H1 (cell line): ENCODE measurements around the gene MSI2. TPM values are rescaled to one million over a fixed set of nuclear protein-coding genes. Genes with fewer than 3 reads are reported as not detected.
A peak's percentile ranks its signal among the peaks of the same experiment; 100 is the strongest.

ENCODE experiments used
- CTCF ChIA-PET: fragments of 300-600 bp; sonication (Branson Sonifier 250); formaldehyde crosslinking; loops from one replicate; lab custom pipeline; 2021; ENCODE audit not compliant: partially characterized antibody; lab: Charles Lee
- POLR2A ChIA-PET: fragments of 300-600 bp; sonication (Branson Sonifier 250); formaldehyde crosslinking; loops from one replicate; lab custom pipeline; 2021; ENCODE audit warnings: inconsistent platforms; ENCODE audit not compliant: partially characterized antibody; lab: Charles Lee
- DNase-seq, 2 experiments: peaks; one replicate each; pipeline versions ENCODE4 v3.0.0 to v3.0.0-alpha.2; 2010 to 2022; ENCODE audit warnings: low spot score in 2 of 2, low read depth in 1 of 2, mixed read lengths in 1 of 2
- FAIRE-seq: peaks from 2 replicates; lab custom pipeline; 2011; peaks lifted over from hg19 to GRCh38; lab: Jason Lieb, UNC
- H2AFZ ChIP-seq: 2 replicates; pipeline ENCODE4 v1.8.1; 2012; ENCODE audit warnings: low read length, inconsistent platforms
- H2AK5ac ChIP-seq: 2 replicates; pipeline ENCODE4 v1.6.1; 2013; ENCODE audit warnings: low read depth, low read length
- H2BK120ac ChIP-seq: replicated peaks from 2 replicates; pipeline ENCODE3; 2013; ENCODE audit warnings: low read depth, low read length, inconsistent platforms
- H2BK12ac ChIP-seq: 2 replicates; pipeline ENCODE4 v1.6.1; 2013; ENCODE audit warnings: low read depth, low read length
- H2BK15ac ChIP-seq: 2 replicates; pipeline ENCODE4 v1.6.1; 2013; ENCODE audit warnings: low read length
- H2BK20ac ChIP-seq: 2 replicates; pipeline ENCODE4 v1.6.1; 2013; ENCODE audit warnings: low read length
- H2BK5ac ChIP-seq: 2 replicates; pipeline ENCODE4 v1.6.1; 2013; ENCODE audit warnings: low read depth, low read length
- H3K14ac ChIP-seq: 2 replicates; pipeline ENCODE4 v1.6.1; 2013; ENCODE audit warnings: inconsistent platforms; ENCODE audit not compliant: insufficient read length
- H3K18ac ChIP-seq: 2 replicates; pipeline ENCODE4 v1.6.1; 2013; ENCODE audit warnings: low read length; ENCODE audit errors: extremely low read depth
- H3K23ac ChIP-seq: 2 replicates; pipeline ENCODE4 v1.6.1; 2013; ENCODE audit warnings: inconsistent platforms; ENCODE audit not compliant: insufficient read length
- H3K23me2 ChIP-seq: 2 replicates; pipeline ENCODE4 v1.6.1; 2013; ENCODE audit warnings: low read depth, low read length
- H3K27ac ChIP-seq: 2 replicates; pipeline ENCODE4 v1.6.1; 2011; ENCODE audit warnings: low read depth, low read length, inconsistent platforms
- H3K27me3 ChIP-seq, 4 experiments: replicated peaks in 1 of 4; 1 replicate in 1 of 4; 2 replicates in 3 of 4; pipeline versions ENCODE4 v1.6.1 to v1.8.1; 2011 to 2013; ENCODE audit warnings: low read length in 3 of 4, mild to moderate bottlenecking in 3 of 4, inconsistent platforms in 2 of 4, mixed read lengths in 2 of 4, moderate library complexity in 1 of 4; ENCODE audit not compliant: control insufficient read depth in 3 of 4, insufficient read depth in 3 of 4; ENCODE audit errors: extremely low read depth in 1 of 4
- H3K36me3 ChIP-seq, 4 experiments: 2 replicates each; pipeline versions ENCODE4 v1.6.1 to v1.8.1; 2011 to 2013; ENCODE audit warnings: mild to moderate bottlenecking in 4 of 4, low read length in 3 of 4, moderate library complexity in 2 of 4, control low read depth in 1 of 4, inconsistent platforms in 1 of 4; ENCODE audit not compliant: insufficient read depth in 4 of 4, control insufficient read depth in 2 of 4
- H3K4ac ChIP-seq: replicated peaks from 2 replicates; pipeline ENCODE3; 2013; ENCODE audit warnings: low read length, low read depth, mixed read lengths, inconsistent platforms; ENCODE audit not compliant: insufficient read length
- H3K4me1 ChIP-seq, 4 experiments: replicated peaks in 1 of 4; 1 replicate in 1 of 4; 2 replicates in 3 of 4; pipeline versions ENCODE4 v1.6.1 to v1.8.1; 2011 to 2013; ENCODE audit warnings: low read length in 3 of 4, inconsistent platforms in 2 of 4, mixed read lengths in 1 of 4; ENCODE audit not compliant: insufficient read depth in 4 of 4, control insufficient read depth in 3 of 4
- H3K4me2 ChIP-seq, 2 experiments: 2 replicates each; pipeline versions ENCODE4 v1.6.1 to v1.8.1; 2011 to 2013; ENCODE audit warnings: low read depth in 2 of 2, low read length in 2 of 2, control low read depth in 1 of 2, inconsistent platforms in 1 of 2, mild to moderate bottlenecking in 1 of 2; ENCODE audit not compliant: insufficient read depth in 1 of 2
- H3K4me3 ChIP-seq, 4 experiments: fragments of 200-600, 300-600 bp in 1 of 4; sonication (generic), shearing (Covaris generic), sonication (Bioruptor Twin) in 1 of 4; 2 replicates each; pipeline versions ENCODE4 v1.5.1 to v1.8.1; 2011 to 2016; ENCODE audit warnings: low read length in 4 of 4, low read depth in 3 of 4, control low read depth in 2 of 4, inconsistent platforms in 2 of 4, mild to moderate bottlenecking in 2 of 4, mixed read lengths in 1 of 4, moderate library complexity in 1 of 4; ENCODE audit not compliant: insufficient read depth in 2 of 4; ENCODE audit errors: extremely low read depth in 1 of 4
- H3K56ac ChIP-seq: replicated peaks from 2 replicates; pipeline ENCODE3; 2013; ENCODE audit warnings: low read depth, mild to moderate bottlenecking, mixed read lengths, low read length, inconsistent platforms; ENCODE audit not compliant: insufficient read length
- H3K79me1 ChIP-seq: 2 replicates; pipeline ENCODE4 v1.6.1; 2013; ENCODE audit warnings: low read depth, low read length, control low read depth
- H3K79me2 ChIP-seq, 2 experiments: 2 replicates each; pipeline versions ENCODE4 v1.6.1 to v1.8.1; 2012 to 2013; ENCODE audit warnings: low read length in 2 of 2, mild to moderate bottlenecking in 2 of 2, inconsistent platforms in 1 of 2; ENCODE audit not compliant: insufficient read depth in 2 of 2, control insufficient read depth in 1 of 2
- H3K9ac ChIP-seq, 4 experiments: replicated peaks in 1 of 4; 1 replicate in 1 of 4; 2 replicates in 3 of 4; pipeline versions ENCODE4 v1.6.1 to v1.8.1; 2011 to 2013; ENCODE audit warnings: low read depth in 3 of 4, low read length in 3 of 4, control low read depth in 2 of 4, mild to moderate bottlenecking in 2 of 4, moderate library complexity in 2 of 4, inconsistent platforms in 1 of 4; ENCODE audit errors: extremely low read depth in 1 of 4
- H3K9me3 ChIP-seq, 2 experiments: 2 replicates each; pipeline versions ENCODE4 v1.6.1 to v1.8.1; 2012 to 2013; ENCODE audit warnings: mild to moderate bottlenecking in 2 of 2, moderate library complexity in 2 of 2, control low read depth in 1 of 2, inconsistent platforms in 1 of 2, low read depth in 1 of 2, low read length in 1 of 2, mixed read lengths in 1 of 2; ENCODE audit not compliant: insufficient read depth in 2 of 2
- H4K20me1 ChIP-seq, 2 experiments: replicated peaks in 1 of 2; 2 replicates each; pipeline versions ENCODE3 to v1.8.1; 2011 to 2013; ENCODE audit warnings: inconsistent platforms in 2 of 2, low read length in 2 of 2, mild to moderate bottlenecking in 1 of 2; ENCODE audit not compliant: insufficient read depth in 2 of 2, control insufficient read depth in 1 of 2
- H4K5ac ChIP-seq: 2 replicates; pipeline ENCODE4 v1.6.1; 2013; ENCODE audit warnings: low read length, low read depth, mixed read lengths, inconsistent platforms; ENCODE audit not compliant: insufficient read length
- H4K8ac ChIP-seq: 2 replicates; pipeline ENCODE4 v1.8.0; 2013; ENCODE audit warnings: mild to moderate bottlenecking, moderate library complexity, low read length, inconsistent platforms; ENCODE audit not compliant: insufficient read depth; ENCODE audit errors: extremely low read depth
- H4K91ac ChIP-seq: replicated peaks from 2 replicates; pipeline ENCODE3; 2013; ENCODE audit warnings: low read length, mixed read lengths, inconsistent platforms; ENCODE audit not compliant: insufficient read length
- SIX5 ChIP-seq: IDR thresholded peaks from 2 replicates; pipeline ENCODE4 v1.6.1; 2011; ENCODE audit warnings: mild to moderate bottlenecking, low read depth, low read length
- WGBS, 2 experiments: shearing (Covaris generic) in 1 of 2; methylation state at CpG; one replicate each; pipeline versions ENCODE4 v1.1.6 to v1.1.7; 2013 to 2015; ENCODE audit warnings: low lambda C conversion rate in 2 of 2, mixed read lengths in 2 of 2, inconsistent platforms in 1 of 2, low coverage in 1 of 2, missing lambda C conversion rate in 1 of 2; ENCODE audit not compliant: insufficient replicate concordance in 2 of 2, insufficient coverage in 1 of 2, insufficient read length in 1 of 2; ENCODE audit errors: extremely low coverage in 1 of 2, missing lambda C conversion rate in 1 of 2; 5-methylcytosine and 5-hydroxymethylcytosine counted together
- polyA plus RNA-seq, 7 experiments: library from polyadenylated mRNA; depleted of rRNA in 3 of 7; stranded (reverse) in 5 of 7; unstranded in 2 of 7; fragments of >200 nt in 5 of 7; fragments of 200-250 nt in 2 of 7; gene quantifications; 1 replicate in 5 of 7; 2 replicates in 1 of 7; 4 replicates in 1 of 7; pipeline versions ENCODE4 v1.2.1 to v1.2.3, GENCODE V29; 2011 to 2013; ENCODE audit warnings: missing spikeins in 2 of 7, mixed read lengths in 2 of 7
- total RNA-seq: library from RNA; stranded (reverse); fragmentation: NEBNext Ultra II Directional; extraction: Animal tissue kit (Norgen Biotek cat#: 25700); gene quantifications from 2 replicates; pipeline ENCODE4 v1.2.1, GENCODE V29; 2021

Gene MSI2
- total and polyA plus RNA-seq, 2 of the 8 experiments (the other 6 are each of a cell fraction or from before 2014, with no cell fraction given): 36.7 to 80.6 TPM

DNA sequence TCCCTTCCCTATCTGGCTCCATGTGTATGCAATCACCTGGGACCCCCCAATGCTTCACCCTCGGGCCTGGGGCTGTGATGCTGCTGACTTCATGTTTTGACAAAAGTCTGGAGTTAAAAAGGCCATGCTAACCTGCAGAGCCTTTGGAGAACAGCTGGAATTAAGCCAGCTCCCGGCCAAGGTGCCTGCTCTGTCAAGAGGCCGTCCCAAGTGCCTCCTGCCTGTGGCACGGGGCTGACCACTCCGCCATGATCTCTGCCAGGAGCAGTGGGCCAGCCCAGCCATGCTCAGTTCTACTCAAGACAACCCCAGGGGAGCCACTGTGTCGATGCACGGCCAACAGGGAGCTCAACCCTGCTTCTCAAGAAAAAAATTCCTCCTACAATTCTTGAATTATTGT is 395.1 kb downstream of the MSI2 start:
- H4K20me1 ChIP-seq: peaks cover 0 to 4% of the 10 kb centered on the region in 2 experiments
- no peak overlapping the region for H4K5ac ChIP-seq
- H2AK5ac ChIP-seq: 0 out of 2 replicates have a peak overlapping the region, but pooled peaks have one; percentile 57
- WGBS, 2 experiments: 89% methylated on average over 7 of the region's 7 CpGs; no CpG with 5 or more reads in 1 of the 2 experiments
- no peak overlapping the region for H3K18ac ChIP-seq
- DNase-seq: no peak
- H4K91ac ChIP-seq: peak overlapping the region; percentile 49
- H3K9ac ChIP-seq: no peak overlapping the region
- ChIA-PET POLR2A (interaction anchor here (4.5 kb wide), 1 partner anchor 10 kb away, joined by 18 read pairs; no protein-coding TSS in a partner anchor), CTCF (interaction anchor here (0.8 to 2.1 kb wide), 5 partner anchors 13 to 99 kb away, joined by 3 to 10 read pairs (median 4); no protein-coding TSS in a partner anchor)
- no peak overlapping the region for H3K14ac ChIP-seq
- H2BK5ac ChIP-seq: 0 out of 2 replicates have a peak overlapping the region, but pooled peaks have one; percentile 44
- H3K4ac ChIP-seq: no peak overlapping the region
- H3K27ac ChIP-seq: no peak overlapping the region
- peaks cover 10 to 23% (median 20%) of the 10 kb centered on the region in 4 experiments for H3K4me1 ChIP-seq
- no peak overlapping the region for H3K56ac ChIP-seq
- TF ChIP-seq SIX5: no peak
- TF ChIP-seq, all 59 proteins: peak for 0
- no peaks in the 10 kb centered on the region for H3K9me3 ChIP-seq
- peak overlapping the region; percentile 8 for H4K8ac ChIP-seq
- H3K23ac ChIP-seq: no peak overlapping the region
- H3K27me3 ChIP-seq: no peaks in the 10 kb centered on the region
- H2BK120ac ChIP-seq: no peak overlapping the region
- no peak overlapping the region for H3K4me3 ChIP-seq
- no peaks in the 10 kb centered on the region; a peak in 3 of 8 replicates for H3K36me3 ChIP-seq
- H3K4me2 ChIP-seq: peak overlapping the region in 1 of 2 experiments; percentile 61; a peak in 1 of 4 replicates
- no peak overlapping the region for H2BK12ac ChIP-seq
- 0 out of 2 replicates have a peak overlapping the region, but pooled peaks have one; percentile 64 for H2BK20ac ChIP-seq
- H2AFZ ChIP-seq: no peak overlapping the region
- peak overlapping the region; percentile 29; the same call in 1 of the 2 replicates for H2BK15ac ChIP-seq
- no peak for FAIRE-seq
- H3K79me1 ChIP-seq: 0 out of 2 replicates have a peak, but pooled peaks cover 2% of the 10 kb centered on the region
- peaks cover 4% of the 10 kb centered on the region for H3K23me2 ChIP-seq
- no peaks in the 10 kb centered on the region for H3K79me2 ChIP-seq
